GM12891 (cell line): ENCODE data around the gene RAB19.

Experiments used
- POLR2A ChIP-seq: IDR thresholded peaks from 2 replicates; pipeline ENCODE4 v1.6.1; 2011; ENCODE audit warnings: low read depth, low read length, control low read depth
- POLR2AphosphoS5 ChIP-seq: IDR thresholded peaks from 2 replicates; pipeline ENCODE4 v1.6.1; 2011; ENCODE audit warnings: low read depth, low read length, control low read depth
- TAF1 ChIP-seq: IDR thresholded peaks from 2 replicates; pipeline ENCODE4 v1.6.1; 2011; ENCODE audit warnings: low read depth, low read length, control low read depth

GRCh38 chr7:140358024-140358411 is 45.8 kb upstream of the RAB19 start:
- no peak for TF ChIP-seq POLR2A
- TF ChIP-seq POLR2AphosphoS5, result no peak
- no peak for TF ChIP-seq TAF1
